HG02840 (cell line): Measurements from ENCODE around the gene ARHGEF7.

Experiments used
- ATAC-seq: cut with Tn5 transposase; IDR thresholded peaks from one replicate; pipeline ENCODE4 v1.9.1; 2021; ENCODE audit warnings: mild to moderate bottlenecking, moderate library complexity, moderate number of reproducible peaks; ENCODE audit not compliant: unreplicated experiment, low FRiP score

Gene ARHGEF7

DNA sequence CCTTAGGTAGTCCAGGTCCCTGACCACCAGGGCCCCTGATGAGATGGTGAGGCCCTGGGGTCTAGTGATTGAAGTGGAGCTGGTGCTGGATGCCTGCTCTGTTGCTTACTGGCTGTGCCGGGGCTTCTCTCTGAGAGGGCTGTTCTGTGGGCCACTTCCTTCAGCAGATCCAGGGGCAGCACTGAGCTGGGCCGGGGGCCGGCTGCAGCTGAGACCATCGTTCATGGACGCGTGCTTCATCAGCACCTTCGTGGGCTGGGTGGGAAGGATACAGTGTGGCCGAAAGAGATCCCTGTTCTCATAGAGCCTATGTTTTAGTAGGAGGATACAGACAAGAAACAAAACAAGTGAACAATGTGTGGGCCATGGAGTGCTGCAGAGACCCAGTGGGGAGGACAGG, 172.1 kb downstream of the ARHGEF7 start:
- no peak for ATAC-seq

DNA sequence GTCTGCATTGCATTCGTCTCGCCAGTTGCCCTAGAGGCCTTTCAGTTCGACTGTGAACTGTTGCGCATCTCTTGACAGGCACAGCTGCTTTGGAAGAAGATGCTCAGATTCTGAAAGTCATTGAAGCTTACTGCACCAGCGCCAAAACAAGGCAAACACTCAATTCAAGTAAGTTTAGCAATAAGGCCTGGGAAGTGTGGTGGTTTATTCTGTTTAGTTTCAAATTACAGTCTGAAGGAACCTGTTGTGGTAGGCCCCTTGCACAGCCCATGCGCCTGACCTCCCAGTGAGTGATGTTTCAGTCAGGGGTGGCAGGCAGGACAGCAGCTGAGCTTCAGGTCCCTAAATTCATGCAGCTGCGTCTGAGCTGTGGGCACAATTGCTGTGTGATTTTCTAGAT, 173.2 kb downstream of the ARHGEF7 start:
- no peak for ATAC-seq

DNA sequence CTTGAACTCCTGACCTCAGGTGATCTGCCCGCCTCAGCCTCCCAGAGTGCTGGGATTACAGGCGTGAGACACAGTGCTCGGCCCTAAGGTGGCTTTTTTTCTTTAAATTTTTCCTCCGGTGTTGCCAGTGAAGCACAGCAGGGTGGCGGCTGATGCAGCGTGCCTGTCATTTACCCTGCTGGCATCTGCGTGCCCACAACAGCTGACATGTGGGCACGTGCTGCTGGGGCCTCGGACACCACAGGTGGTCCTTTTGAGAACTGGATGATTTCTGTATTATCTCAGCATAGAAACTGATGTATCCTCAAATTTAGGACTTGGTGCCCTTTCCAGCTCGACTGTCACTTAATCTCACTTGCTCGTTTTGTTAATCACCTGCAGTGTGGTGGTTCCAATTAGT, 174.1 kb downstream of the ARHGEF7 start:
- no peak for ATAC-seq

DNA sequence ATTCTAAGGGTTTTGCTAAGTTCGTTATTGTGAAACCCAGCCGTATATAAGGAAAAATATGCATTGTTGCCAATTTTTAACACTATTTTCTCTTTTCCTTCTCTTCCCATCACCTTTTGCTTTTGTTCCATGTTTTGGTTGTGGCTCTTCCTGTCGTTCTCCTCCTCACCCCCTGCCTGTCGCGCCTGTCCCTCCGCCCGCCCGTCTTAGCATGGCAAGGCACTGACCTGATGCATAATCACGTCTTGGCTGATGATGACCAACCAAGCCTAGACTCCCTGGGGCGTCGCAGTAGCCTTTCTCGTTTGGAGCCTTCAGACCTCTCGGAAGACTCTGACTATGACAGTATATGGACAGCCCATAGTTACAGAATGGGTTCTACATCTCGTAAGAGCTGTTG, 176.8 kb downstream of the ARHGEF7 start:
- ATAC-seq = no peak

DNA sequence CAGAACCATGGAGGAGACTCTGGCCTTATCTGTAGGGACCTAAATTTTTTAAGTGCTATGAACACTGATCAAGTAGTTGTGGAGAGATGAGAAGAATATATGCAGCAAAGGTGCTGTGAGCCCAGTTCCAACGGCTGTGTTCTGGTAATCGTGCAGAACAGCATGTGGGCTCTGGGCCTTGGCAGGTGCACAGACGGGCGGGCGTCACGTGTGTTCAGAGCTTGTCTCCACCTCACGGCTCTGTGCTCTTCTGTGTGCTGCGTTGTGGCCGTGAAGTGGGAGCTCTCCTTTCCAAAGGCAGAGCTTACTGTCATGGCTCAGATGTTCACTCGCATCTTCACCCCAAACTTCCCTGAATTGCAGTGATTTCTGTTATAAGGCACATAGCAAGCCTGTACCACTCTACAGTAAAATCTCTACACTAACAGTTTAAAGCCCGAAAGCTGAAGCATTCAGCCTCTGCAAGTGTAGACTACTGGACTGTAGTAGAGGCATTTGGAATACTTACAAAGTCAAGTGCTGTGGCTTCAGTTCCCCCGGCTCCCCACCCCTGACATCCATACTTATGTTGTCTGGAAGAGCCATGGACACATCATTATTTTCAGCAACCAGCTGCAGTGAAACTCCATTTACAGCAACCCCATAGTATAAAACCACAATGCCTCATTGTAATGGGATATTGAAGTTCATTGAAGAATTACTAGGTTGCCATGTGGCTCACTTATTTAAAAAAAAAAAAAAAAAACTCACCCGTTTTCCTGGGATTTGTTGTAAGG, 177.8 kb downstream of the ARHGEF7 start:
- ATAC-seq = no peak

DNA sequence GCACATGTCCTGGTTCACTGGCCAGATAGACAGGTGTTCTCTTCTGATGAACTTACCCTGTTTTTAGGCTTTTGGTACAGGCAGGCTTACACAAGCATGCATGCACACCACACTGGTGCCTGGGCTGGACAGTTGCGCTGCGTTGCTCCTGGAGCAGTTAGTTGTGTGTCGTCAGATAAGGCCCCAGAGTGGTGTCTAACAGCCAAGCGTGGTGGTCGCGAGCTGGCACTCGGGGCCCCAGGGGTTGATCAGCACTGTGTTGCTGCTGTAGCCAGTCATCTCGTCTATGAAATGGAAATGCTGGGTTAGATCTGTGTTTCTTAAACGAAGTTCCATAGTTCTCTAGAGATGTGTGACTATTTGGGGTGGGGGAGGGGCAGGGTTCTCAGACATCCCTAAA, 180.8 kb downstream of the ARHGEF7 start:
- ATAC-seq = no peak

DNA sequence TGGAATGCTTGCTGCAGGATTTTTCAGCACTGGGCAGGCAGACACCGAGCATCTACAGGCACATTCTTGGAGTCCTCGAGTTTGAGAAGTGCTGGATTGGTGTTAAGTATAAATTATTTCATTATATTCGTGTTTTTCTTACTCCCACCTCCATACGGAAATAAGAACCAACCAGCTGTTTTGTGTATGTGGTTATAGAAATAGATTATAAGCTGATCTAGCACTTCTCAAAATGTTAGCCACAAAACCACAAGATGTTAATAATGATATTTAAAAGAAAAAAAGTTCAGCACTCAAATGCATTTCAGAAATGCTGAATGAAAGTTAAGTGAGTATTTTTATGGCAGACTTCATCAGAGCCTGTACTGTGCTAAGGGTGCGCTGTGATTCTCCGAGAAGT, 181.3 kb downstream of the ARHGEF7 start:
- no peak for ATAC-seq

DNA sequence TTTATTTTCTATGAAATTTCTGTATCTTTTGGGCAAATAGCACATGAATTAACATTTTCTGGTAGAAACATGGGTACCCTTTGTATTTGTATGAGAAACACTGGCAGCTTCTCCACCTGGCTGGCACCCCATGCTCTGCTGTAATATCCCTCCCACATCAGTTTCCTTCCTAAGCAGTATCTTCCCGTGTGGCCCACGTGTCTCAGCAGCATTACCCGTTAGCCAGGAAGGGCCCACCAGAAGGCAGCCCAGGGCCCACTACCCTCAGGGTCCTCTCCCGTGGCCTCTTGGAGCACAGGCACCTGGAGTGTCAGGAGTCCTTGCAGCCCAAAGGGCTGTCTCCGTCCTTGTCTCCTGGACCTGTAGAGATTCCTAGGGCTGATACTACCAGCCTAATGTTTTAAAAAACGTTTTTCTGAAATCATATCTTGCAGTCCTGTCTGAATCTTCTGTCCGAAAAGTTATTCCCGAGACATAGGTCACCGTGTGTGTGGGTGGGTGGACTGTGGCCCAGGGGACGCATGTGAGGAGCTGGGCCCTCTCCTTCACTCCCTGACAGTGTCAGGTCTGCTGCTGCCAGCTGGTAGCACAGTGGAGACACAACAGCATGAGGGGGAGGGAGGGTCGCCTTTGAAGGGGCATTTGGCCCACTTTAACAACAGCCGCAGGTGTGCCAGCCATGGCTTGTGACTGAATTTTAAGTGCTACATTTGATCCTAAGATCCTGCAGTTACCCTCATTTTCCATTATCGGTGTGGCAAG, 183.3 kb downstream of the ARHGEF7 start:
- ATAC-seq = no peak

DNA sequence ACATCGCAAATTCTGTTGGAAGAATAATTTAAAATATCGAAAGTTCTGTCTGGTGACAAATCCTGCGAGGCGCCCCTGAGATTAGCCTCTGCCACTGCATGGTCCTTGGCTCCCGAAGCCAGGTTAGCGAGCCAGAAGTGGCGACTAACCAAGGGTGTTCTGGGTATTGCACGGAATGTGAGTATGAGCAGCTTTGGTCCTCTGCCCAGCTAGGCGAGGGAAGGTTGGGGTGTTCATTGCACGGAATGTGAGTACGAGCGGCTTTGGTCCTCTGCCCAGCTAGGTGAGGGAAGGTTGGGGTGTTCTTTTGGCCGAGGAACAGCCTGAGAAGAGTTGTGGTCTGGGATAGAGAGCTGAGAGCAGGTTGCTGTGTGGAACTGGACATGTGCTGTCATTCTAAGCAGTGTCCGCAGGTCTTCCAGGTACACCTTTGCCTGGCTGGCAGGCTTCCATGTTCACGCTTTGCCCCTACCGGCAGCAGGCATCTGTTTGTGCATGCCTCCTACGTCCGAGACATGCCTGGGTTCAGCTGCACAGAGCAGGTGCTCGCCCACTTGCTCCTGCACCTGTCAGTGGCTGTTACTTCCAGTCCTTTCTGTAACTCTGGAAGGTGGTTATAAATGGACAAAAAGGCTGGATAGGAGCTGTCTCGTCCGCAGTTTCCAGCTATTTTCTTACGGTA, 187.1 kb downstream of the ARHGEF7 start:
- no peak for ATAC-seq

DNA sequence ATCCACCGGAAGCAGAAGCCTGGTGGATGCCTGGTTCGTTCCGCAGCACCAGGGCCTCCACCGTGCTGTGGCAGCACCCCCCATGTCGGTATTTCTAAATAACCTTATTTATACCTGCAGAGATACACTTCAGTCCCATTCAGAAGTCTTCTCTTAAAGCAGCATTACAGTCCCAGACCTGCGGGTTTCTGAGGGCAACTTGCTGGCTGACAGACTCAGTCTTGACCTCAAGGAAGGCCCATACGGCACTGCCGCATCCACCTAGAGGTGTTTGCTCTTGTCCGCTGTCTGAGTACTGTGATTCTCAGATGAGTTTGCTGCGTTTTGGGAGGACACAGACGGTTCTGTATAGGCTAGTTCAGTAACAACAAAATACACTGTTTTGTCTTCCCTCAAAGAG, 188.4 kb downstream of the ARHGEF7 start:
- peak; percentile 3 for ATAC-seq

DNA sequence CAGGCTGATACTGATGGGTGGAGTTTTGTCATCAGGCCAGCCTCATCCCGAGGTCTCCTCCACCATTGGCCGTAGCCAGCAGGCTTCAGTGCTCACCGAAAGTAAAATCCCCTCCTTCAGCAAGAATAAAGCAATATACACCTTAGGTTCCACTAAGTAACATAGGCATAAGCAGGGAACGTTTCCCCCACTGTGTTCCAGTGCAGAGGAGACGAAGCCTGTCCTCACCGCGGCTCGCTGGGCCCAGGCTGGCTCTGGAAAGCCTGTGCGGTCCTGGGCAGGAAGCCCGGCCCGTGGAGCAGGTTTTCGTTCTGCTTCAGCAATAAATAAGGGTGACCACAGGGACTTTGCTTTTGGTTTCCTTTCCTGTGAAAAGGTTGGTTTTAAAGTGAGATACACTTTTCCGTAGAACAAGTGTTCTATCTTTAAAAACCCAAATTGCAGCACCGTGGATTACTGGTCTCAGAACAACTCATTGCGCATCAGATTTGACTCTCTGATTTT, 189.0 kb downstream of the ARHGEF7 start:
- peak; percentile 61 for ATAC-seq

DNA sequence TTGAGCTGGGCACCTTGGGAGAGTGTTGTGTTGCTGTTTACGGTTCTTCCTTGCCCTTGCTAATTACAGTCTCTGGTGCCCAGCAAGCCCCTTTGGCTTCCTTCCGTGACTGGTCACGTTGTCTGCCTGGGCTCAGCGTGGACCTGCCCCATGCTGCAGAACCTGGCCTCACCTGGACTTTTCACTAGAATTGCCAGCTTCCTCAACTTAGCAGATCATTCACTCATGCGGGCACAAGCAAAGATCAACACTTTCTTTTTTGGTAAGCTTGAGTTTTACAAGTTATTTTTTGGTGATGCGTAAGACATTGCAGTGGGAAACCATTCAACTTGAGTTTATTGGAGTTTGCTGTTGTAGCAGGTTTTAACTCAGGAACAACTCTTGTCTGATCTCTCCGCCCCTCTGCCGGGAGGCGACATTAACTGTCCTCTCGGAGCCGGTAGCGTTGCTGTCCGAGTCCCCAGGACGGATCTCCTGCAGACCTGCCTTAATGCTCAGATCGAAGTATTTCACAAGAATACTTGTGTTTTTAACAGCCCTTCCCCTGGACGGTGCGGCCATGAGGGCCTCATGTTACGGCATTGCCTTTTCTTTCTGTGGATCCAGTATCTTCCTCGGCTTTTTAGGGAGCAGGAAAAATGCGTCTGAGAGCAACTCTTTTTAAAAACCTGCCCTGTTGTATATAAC, 189.6 kb downstream of the ARHGEF7 start:
- peak; percentile 39 for ATAC-seq

DNA sequence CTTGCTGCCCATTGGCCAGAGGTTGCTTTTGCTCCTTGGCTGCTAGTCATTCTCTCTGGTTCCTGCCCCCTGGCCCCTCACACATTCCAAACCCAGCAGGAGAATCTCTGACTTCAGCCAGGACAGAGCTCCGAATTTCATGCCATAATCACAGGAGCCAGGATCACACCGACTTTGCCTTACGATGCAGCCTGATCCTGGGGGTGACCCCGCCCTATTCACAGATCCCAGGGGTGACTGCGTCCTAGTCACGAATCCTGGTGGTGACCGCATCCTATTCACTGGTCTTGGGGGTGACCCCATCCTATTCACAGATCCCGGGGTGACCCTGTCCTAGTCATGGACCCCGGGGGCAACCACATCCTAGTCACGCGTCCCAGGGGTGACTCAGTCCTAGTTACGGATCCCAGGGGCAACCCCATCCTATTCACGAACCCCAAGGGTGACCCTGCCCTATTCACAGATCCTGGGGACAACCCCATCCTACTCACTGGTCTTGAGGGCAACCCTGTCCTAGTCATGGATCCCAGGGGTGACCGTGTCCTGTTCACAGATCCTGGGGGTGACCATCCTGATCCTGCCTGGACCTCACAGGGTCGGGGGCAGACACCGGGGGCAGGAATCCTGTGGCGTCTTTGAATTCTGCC, 198.0 kb downstream of the ARHGEF7 start:
- no peak for ATAC-seq

DNA sequence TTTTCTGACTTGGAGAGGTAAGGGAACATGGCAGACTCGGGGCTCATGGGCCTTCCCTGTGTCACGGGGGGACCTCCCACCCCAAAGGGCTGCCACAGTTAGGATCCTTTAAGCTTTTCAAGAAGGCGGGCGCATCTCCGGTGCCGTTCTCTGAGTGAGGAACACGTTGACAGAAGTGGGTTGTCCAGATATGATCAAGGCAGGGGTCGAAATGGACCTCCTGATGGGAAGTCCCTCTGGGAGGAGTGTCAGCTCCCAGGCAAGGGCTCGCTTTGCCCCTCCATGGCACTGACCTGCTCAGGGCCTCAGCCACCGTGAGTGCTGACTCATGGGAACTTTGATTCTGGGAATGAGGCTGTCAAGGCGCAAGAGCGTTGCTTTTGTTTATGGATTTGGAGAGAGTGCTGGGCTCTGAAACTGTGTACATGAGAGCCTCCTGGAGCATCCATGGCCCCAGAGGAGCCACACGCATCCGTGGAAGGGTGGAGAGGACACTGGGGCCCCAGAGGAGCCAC, 198.9 kb downstream of the ARHGEF7 start:
- ATAC-seq = no peak

DNA sequence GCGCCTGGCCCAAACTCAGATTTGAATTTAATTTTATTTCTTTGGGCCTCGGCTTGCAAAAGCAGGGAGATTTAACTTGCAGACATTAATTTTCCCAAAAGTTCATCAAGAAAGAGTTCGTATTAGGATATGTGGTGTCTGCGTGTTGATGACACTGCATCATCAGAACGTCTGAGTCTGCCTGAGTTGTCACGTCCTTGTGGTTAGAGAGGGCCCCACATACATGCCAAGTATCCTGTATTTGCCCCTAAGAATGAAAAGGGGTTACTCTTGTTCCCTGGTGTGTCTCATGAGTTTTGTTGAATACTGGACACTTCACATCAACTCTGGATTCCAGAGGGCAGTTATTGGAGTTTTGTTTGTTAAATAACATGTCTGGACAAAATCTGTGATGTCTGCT, 199.7 kb downstream of the ARHGEF7 start:
- no peak for ATAC-seq

DNA sequence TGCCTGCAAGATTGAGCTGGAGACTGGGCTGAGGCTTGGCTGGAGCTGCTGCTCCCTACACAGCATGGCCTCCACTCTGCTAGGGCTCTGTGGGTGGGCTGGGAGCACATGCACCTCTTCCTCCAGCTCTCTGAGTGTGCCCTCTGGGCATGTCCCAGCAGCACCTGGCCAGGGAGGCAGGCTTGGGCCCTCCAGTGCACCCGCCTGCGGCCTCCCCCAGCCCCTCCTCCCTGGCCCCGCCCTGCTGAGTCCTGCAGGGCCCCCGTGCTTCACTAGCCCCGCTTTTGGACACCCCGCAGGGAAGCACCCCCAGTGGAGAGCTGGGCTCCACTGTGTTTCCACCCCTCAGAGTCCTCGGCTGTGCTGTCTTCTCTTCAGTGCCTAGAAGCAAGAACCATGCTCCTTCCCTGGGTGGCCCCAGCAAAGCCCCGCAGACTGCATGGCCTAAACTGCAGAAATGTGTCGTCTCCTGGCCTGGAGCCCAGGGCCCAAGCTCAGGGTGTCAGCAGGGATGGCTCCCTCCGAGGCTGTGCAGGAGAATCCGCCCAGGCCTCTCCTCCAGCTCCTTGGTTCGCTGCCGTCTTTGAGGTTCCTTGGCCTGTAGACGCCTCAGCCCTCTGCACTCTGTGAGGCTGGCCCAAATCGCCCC, 200.4 kb downstream of the ARHGEF7 start:
- ATAC-seq = no peak

DNA sequence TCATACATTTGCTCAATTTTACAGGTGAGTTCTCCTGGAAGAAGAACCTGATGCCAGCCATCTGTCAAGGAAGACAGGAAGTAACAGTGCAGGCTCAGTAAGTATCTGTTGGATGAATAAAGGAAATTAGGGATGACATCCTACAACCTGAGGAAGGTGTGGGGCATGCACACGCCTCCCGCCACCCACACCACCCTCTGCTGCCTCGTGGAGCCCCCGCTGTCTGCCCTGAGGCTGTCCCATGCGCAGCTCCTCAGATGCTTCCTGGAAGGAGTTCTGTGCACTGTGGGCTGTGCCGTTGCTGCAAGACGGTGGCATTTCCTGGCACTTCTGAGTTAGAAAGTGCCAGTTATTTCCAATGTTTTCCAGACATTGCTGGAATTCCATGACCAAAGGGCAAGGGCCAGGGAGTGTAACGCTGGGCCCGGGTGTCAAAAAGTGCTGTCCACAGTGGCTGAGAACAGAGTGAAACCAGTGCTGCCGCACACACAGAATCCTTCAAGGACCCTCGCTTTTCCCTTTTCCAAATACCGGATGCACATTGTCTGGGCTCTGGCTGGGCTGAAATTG, 201.1 kb downstream of the ARHGEF7 start:
- ATAC-seq = no peak

DNA sequence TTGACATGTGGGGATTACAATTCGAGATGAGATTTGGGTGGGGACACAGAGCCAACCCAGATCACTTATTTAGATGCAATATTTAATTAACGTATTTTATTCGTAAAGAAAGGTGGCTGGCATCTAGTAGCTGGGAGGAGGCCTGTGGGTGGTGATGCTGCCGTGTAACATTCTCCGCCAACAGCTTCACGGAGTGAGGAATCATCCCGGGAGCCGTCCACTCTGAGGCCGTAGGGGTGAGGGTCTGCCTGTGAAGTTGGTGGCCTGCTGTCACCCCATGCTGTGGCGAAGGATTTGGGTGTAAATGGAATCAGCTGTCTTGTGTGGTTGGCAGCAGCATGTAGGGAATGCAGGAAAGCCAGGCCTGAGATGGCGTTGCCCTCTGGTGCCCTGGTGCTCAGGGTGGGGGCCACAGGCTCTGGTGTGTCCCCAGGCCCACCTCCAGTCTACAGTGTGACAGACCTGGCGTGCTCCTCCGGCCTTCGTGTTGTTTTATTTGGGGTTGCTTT, 202.0 kb downstream of the ARHGEF7 start:
- ATAC-seq = no peak
